Measurements from ENCODE around the gene SHISA5.

The SHISA5 gene

DNA sequence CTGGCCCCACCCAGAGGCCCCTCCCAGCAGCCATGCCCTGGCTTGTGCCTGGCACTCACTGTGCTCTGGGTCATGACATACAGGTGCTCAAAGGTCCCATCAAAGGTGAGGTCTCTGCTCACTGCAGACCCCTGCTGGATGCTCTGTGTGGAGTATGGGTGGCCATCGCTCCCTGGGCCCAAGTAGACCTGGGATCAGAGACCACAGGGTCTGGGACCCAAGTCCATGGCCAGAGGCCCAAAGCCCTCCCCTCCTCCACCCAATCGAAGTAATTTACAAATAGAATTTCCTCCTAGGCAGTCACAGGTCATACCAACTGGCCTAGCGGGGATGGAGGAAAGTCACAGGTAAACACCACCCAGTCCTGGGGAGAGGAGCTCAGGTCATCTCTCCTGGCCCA, 81.7 kb downstream of the SHISA5 start:
- Histone ChIP-seq H3K23ac (ENCODE audit: low read depth, low read length, poor library complexity) (no peak overlapping the region), H3K27me3 (ENCODE audit: control insufficient read depth in 3 of 3, insufficient read depth in 3 of 3, low read depth in 1 of 3, low read length in 3 of 3) (no peaks in the 10 kb centered on the region), H2BK12ac (ENCODE audit: low read length) (no peak overlapping the region), H2AFZ (ENCODE audit: low read length) (no peak overlapping the region), H3K9me3 (replicated peaks in 1 of 2; ENCODE audit: control insufficient read depth in 2 of 2, insufficient read depth in 1 of 2, low read depth in 1 of 2, low read length in 2 of 2) (no peaks in the 10 kb centered on the region), H3K4me1 (ENCODE audit: control insufficient read depth in 2 of 2, insufficient read depth in 1 of 2, low read depth in 1 of 2, low read length in 2 of 2) (peaks cover 8 to 13% of the 10 kb centered on the region in 2 donors), H2BK5ac (ENCODE audit: low read length) (peak overlapping the region; percentile 5), H3K18ac (ENCODE audit: low read length) (no peak overlapping the region), H4K91ac (ENCODE audit: low read depth, low read length, poor library complexity) (no peak overlapping the region), H3K4me2 (ENCODE audit: insufficient read depth, low read length, poor library complexity, severe bottlenecking) (no peak overlapping the region), H3K4ac (ENCODE audit: low read length) (no peak overlapping the region), H2AK5ac (ENCODE audit: low read depth, low read length) (no peak overlapping the region), H3K79me1 (ENCODE audit: low read depth, low read length) (peaks cover 71% of the 10 kb centered on the region), H4K8ac (ENCODE audit: low read depth, low read length) (no peak overlapping the region), H3K14ac (ENCODE audit: low read length) (no peak overlapping the region), H2BK15ac (ENCODE audit: low read length) (no peak overlapping the region), H2BK120ac (ENCODE audit: low read depth, low read length) (no peak overlapping the region), H3K36me3 (replicated peaks in 1 of 2; ENCODE audit: control insufficient read depth in 2 of 2, insufficient read depth in 2 of 2, low read length in 2 of 2) (peaks cover 60 to 96% of the 10 kb centered on the region in 2 donors), H3K27ac (replicated peaks; ENCODE audit: low read length) (no peak overlapping the region), H3K9ac (ENCODE audit: low read depth, low read length, poor library complexity) (no peak overlapping the region), H3K4me3 (ENCODE audit: low read length in 2 of 2) (no peak overlapping the region)
- WGBS, 2 donors (ENCODE audit: extremely low coverage in 2 of 2, insufficient read length in 2 of 2, insufficient replicate concordance in 1 of 2) = no CpG with 5 or more reads among the region's 3 CpGs
- no peak for DNase-seq (ENCODE audit: low spot score)

DNA sequence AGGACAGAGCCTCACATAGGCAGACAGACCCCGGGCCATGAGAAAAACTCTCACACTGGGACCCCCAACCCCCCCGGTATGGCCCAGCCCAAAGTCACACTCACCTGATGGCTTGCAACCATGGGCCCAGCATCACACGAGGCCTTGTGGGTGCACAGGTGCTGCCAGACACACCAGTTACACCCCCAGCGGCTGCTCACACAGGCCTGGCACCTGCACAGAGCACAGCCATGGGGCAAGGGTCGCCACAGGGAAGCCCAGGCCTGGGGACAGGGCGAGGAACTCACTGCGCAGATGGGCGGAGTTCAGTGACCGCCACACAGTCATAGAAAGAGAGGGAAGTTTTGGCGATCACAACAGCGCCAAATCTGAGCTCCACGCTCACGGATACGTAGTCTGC, 83.4 kb downstream of the SHISA5 start:
- Histone ChIP-seq H3K9ac (ENCODE audit: low read depth, low read length, poor library complexity) (peak overlapping the region; percentile 25), H3K27me3 (ENCODE audit: control insufficient read depth in 3 of 3, insufficient read depth in 3 of 3, low read depth in 1 of 3, low read length in 3 of 3) (no peaks in the 10 kb centered on the region), H3K27ac (replicated peaks; ENCODE audit: low read length) (no peak overlapping the region), H3K4me3 (ENCODE audit: low read length in 2 of 2) (no peak overlapping the region), H3K18ac (ENCODE audit: low read length) (no peak overlapping the region), H3K14ac (ENCODE audit: low read length) (no peak overlapping the region), H2BK120ac (ENCODE audit: low read depth, low read length) (no peak overlapping the region), H2BK15ac (ENCODE audit: low read length) (no peak overlapping the region), H2BK12ac (ENCODE audit: low read length) (no peak overlapping the region), H2AFZ (ENCODE audit: low read length) (no peak overlapping the region), H3K4me1 (ENCODE audit: control insufficient read depth in 2 of 2, insufficient read depth in 1 of 2, low read depth in 1 of 2, low read length in 2 of 2) (peaks cover 0 to 2% of the 10 kb centered on the region in 2 donors), H3K4me2 (ENCODE audit: insufficient read depth, low read length, poor library complexity, severe bottlenecking) (no peak overlapping the region), H3K36me3 (replicated peaks in 1 of 2; ENCODE audit: control insufficient read depth in 2 of 2, insufficient read depth in 2 of 2, low read length in 2 of 2) (peaks cover 75 to 98% of the 10 kb centered on the region in 2 donors), H3K79me1 (ENCODE audit: low read depth, low read length) (peaks cover 65% of the 10 kb centered on the region), H2AK5ac (ENCODE audit: low read depth, low read length) (no peak overlapping the region), H2BK5ac (ENCODE audit: low read length) (no peak overlapping the region), H3K23ac (ENCODE audit: low read depth, low read length, poor library complexity) (no peak overlapping the region), H3K4ac (ENCODE audit: low read length) (no peak overlapping the region), H4K91ac (ENCODE audit: low read depth, low read length, poor library complexity) (no peak overlapping the region), H3K9me3 (replicated peaks in 1 of 2; ENCODE audit: control insufficient read depth in 2 of 2, insufficient read depth in 1 of 2, low read depth in 1 of 2, low read length in 2 of 2) (no peaks in the 10 kb centered on the region), H4K8ac (ENCODE audit: low read depth, low read length) (no peak overlapping the region)
- WGBS, 2 donors (ENCODE audit: extremely low coverage in 2 of 2, insufficient read length in 2 of 2, insufficient replicate concordance in 1 of 2) = no CpG with 5 or more reads among the region's 14 CpGs
- no peak for DNase-seq (ENCODE audit: low spot score)

DNA sequence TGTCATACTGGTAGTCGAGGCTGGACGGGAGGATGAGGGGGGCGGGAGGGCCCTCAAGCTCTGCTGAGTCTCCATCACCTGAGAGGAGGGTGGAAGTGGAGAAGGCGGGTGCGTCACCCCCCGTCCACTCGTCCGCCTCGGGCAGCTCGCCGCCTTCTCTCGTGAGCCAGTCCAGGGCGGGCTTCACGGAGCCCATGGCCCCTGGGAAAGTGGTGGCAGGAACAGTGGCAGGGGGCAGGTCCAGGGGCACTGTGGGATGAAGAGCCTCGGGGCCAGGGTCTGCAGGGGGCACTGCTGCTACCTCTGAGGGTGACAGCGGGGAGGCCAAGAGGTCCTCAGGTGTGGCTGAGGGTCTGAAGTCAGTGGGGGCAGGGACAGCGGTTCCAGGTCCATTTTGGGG, 84.4 kb downstream of the SHISA5 start:
- H3K9ac ChIP-seq (ENCODE audit: low read depth, low read length, poor library complexity) = no peak overlapping the region
- H2BK12ac ChIP-seq (ENCODE audit: low read length) = no peak overlapping the region
- H2AFZ ChIP-seq (ENCODE audit: low read length) = no peak overlapping the region
- H4K8ac ChIP-seq (ENCODE audit: low read depth, low read length) = no peak overlapping the region
- peaks cover 85 to 99% of the 10 kb centered on the region in 2 donors for H3K36me3 ChIP-seq (replicated peaks in 1 of 2; ENCODE audit: control insufficient read depth in 2 of 2, insufficient read depth in 2 of 2, low read length in 2 of 2)
- H3K23ac ChIP-seq (ENCODE audit: low read depth, low read length, poor library complexity) = no peak overlapping the region
- WGBS, 2 donors (ENCODE audit: extremely low coverage in 2 of 2, insufficient read length in 2 of 2, insufficient replicate concordance in 1 of 2) = no CpG with 5 or more reads among the region's 17 CpGs
- no peak overlapping the region for H2BK120ac ChIP-seq (ENCODE audit: low read depth, low read length)
- peak overlapping the region; percentile 75 for H2BK5ac ChIP-seq (ENCODE audit: low read length)
- H2BK15ac ChIP-seq (ENCODE audit: low read length) = no peak overlapping the region
- no peak overlapping the region for H3K4me2 ChIP-seq (ENCODE audit: insufficient read depth, low read length, poor library complexity, severe bottlenecking)
- no peaks in the 10 kb centered on the region for H3K4me1 ChIP-seq (ENCODE audit: control insufficient read depth in 2 of 2, insufficient read depth in 1 of 2, low read depth in 1 of 2, low read length in 2 of 2)
- H3K14ac ChIP-seq (ENCODE audit: low read length) = no peak overlapping the region
- H4K91ac ChIP-seq (ENCODE audit: low read depth, low read length, poor library complexity) = no peak overlapping the region
- no peak overlapping the region for H3K18ac ChIP-seq (ENCODE audit: low read length)
- H3K27me3 ChIP-seq (ENCODE audit: control insufficient read depth in 3 of 3, insufficient read depth in 3 of 3, low read depth in 1 of 3, low read length in 3 of 3) = no peaks in the 10 kb centered on the region
- H3K27ac ChIP-seq (replicated peaks; ENCODE audit: low read length) = no peak overlapping the region
- H3K79me1 ChIP-seq (ENCODE audit: low read depth, low read length) = peaks cover 66% of the 10 kb centered on the region
- no peaks in the 10 kb centered on the region for H3K9me3 ChIP-seq (replicated peaks in 1 of 2; ENCODE audit: control insufficient read depth in 2 of 2, insufficient read depth in 1 of 2, low read depth in 1 of 2, low read length in 2 of 2)
- H3K4ac ChIP-seq (ENCODE audit: low read length) = no peak overlapping the region
- DNase-seq (ENCODE audit: low spot score) = no peak
- no peak overlapping the region for H2AK5ac ChIP-seq (ENCODE audit: low read depth, low read length)
- no peak overlapping the region for H3K4me3 ChIP-seq (ENCODE audit: low read length in 2 of 2)

DNA sequence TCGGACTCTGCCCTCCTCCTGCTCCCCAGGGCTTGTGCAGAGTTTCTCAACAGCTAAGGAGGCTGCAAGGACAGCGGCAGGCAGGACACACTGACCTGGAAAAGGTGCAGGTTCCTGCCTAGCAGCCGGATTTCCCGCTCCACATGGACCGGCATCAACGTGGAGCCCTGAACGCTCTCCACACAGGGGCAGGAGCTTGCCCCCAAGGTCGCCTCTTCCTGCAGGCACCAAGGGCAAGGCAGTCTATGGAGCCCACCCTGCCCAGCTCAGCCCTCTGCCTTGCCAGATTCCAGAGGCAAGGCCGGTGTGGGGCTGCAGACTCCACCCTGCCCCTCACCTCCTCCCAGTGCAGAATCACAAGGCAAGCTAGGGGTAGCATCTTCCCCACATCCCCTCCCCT, 84.8 kb downstream of the SHISA5 start:
- Histone ChIP-seq H3K27me3 (ENCODE audit: control insufficient read depth in 3 of 3, insufficient read depth in 3 of 3, low read depth in 1 of 3, low read length in 3 of 3) (no peaks in the 10 kb centered on the region), H3K4me2 (ENCODE audit: insufficient read depth, low read length, poor library complexity, severe bottlenecking) (no peak overlapping the region), H3K18ac (ENCODE audit: low read length) (no peak overlapping the region), H3K4ac (ENCODE audit: low read length) (no peak overlapping the region), H3K9me3 (replicated peaks in 1 of 2; ENCODE audit: control insufficient read depth in 2 of 2, insufficient read depth in 1 of 2, low read depth in 1 of 2, low read length in 2 of 2) (no peaks in the 10 kb centered on the region), H2AFZ (ENCODE audit: low read length) (no peak overlapping the region), H2BK15ac (ENCODE audit: low read length) (no peak overlapping the region), H3K9ac (ENCODE audit: low read depth, low read length, poor library complexity) (no peak overlapping the region), H3K4me1 (ENCODE audit: control insufficient read depth in 2 of 2, insufficient read depth in 1 of 2, low read depth in 1 of 2, low read length in 2 of 2) (no peaks in the 10 kb centered on the region), H2AK5ac (ENCODE audit: low read depth, low read length) (no peak overlapping the region), H3K14ac (ENCODE audit: low read length) (peak overlapping the region; percentile 8), H4K91ac (ENCODE audit: low read depth, low read length, poor library complexity) (no peak overlapping the region), H3K23ac (ENCODE audit: low read depth, low read length, poor library complexity) (peak overlapping the region; percentile 65), H3K36me3 (replicated peaks in 1 of 2; ENCODE audit: control insufficient read depth in 2 of 2, insufficient read depth in 2 of 2, low read length in 2 of 2) (peaks cover 89 to 99% of the 10 kb centered on the region in 2 donors), H4K8ac (ENCODE audit: low read depth, low read length) (no peak overlapping the region), H2BK120ac (ENCODE audit: low read depth, low read length) (no peak overlapping the region), H3K4me3 (ENCODE audit: low read length in 2 of 2) (no peak overlapping the region), H3K79me1 (ENCODE audit: low read depth, low read length) (peaks cover 63% of the 10 kb centered on the region), H2BK5ac (ENCODE audit: low read length) (peak overlapping the region; percentile 75), H2BK12ac (ENCODE audit: low read length) (no peak overlapping the region), H3K27ac (replicated peaks; ENCODE audit: low read length) (no peak overlapping the region)
- no CpG with 5 or more reads among the region's 9 CpGs for WGBS, 2 donors (ENCODE audit: extremely low coverage in 2 of 2, insufficient read length in 2 of 2, insufficient replicate concordance in 1 of 2)
- no peak for DNase-seq (ENCODE audit: low spot score)
